Keratinocyte (primary cell): ENCODE measurements around the gene ZBED4. TPM values are rescaled to one million over a fixed set of nuclear protein-coding genes. Genes with fewer than 3 reads are reported as not detected.

ENCODE experiments used
- DNase-seq: peaks from one replicate; pipeline ENCODE4 v3.0.0-alpha.2; 2011; ENCODE audit warnings: low read depth, missing footprints, low spot score
- FAIRE-seq: peaks from 2 replicates; lab custom pipeline; 2011; peaks lifted over from hg19 to GRCh38; lab: Jason Lieb, UNC
- H2AFZ ChIP-seq: 2 replicates; pipeline ENCODE4 v1.6.0; 2012; ENCODE audit warnings: low read length, control low read depth, inconsistent platforms; ENCODE audit not compliant: control insufficient read depth
- H3K27ac ChIP-seq: 2 replicates; pipeline ENCODE4 v1.5.1; 2011; ENCODE audit warnings: low read length; ENCODE audit not compliant: control insufficient read depth, insufficient read depth
- H3K27me3 ChIP-seq: 3 replicates; pipeline ENCODE4 v1.6.0; 2011; ENCODE audit warnings: low read length; ENCODE audit not compliant: control insufficient read depth, insufficient read depth; ENCODE audit errors: extremely low read depth
- H3K36me3 ChIP-seq, 2 experiments: 2 replicates in 1 of 2; 3 replicates in 1 of 2; pipeline ENCODE4 v1.5.1; 2011; ENCODE audit warnings: low read length in 2 of 2, mild to moderate bottlenecking in 1 of 2; ENCODE audit not compliant: control insufficient read depth in 2 of 2, insufficient read depth in 2 of 2; ENCODE audit errors: extremely low read depth in 1 of 2
- H3K4me1 ChIP-seq: 3 replicates; pipeline ENCODE4 v1.5.1; 2011; ENCODE audit warnings: low read length; ENCODE audit not compliant: control insufficient read depth, insufficient read depth; ENCODE audit errors: extremely low read depth
- H3K4me2 ChIP-seq: 3 replicates; pipeline ENCODE4 v1.6.0; 2011; ENCODE audit warnings: low read depth, low read length; ENCODE audit not compliant: control insufficient read depth, insufficient read depth; ENCODE audit errors: extremely low read depth
- H3K4me3 ChIP-seq, 3 experiments: fragments of 200-600 bp in 1 of 3; sonication (generic) in 1 of 3; 2 replicates in 2 of 3; 3 replicates in 1 of 3; pipeline ENCODE4 v1.5.1; 2011 to 2016; ENCODE audit warnings: low read length in 3 of 3, mild to moderate bottlenecking in 3 of 3, control low read depth in 2 of 3, inconsistent platforms in 1 of 3, low read depth in 1 of 3, mixed read lengths in 1 of 3, mixed run types in 1 of 3, moderate library complexity in 1 of 3; ENCODE audit not compliant: control insufficient read depth in 2 of 3, insufficient read depth in 2 of 3; ENCODE audit errors: extremely low read depth in 1 of 3
- H3K79me2 ChIP-seq: 2 replicates; pipeline ENCODE4 v1.6.0; 2012; ENCODE audit warnings: low read length; ENCODE audit not compliant: control insufficient read depth, insufficient read depth
- H3K9ac ChIP-seq: 3 replicates; pipeline ENCODE4 v1.6.0; 2011; ENCODE audit warnings: low read length; ENCODE audit not compliant: control insufficient read depth, insufficient read depth; ENCODE audit errors: extremely low read depth
- H3K9me1 ChIP-seq: 3 replicates; pipeline ENCODE4 v1.6.0; 2011; ENCODE audit warnings: low read length; ENCODE audit not compliant: control insufficient read depth, insufficient read depth; ENCODE audit errors: extremely low read depth
- H3K9me3 ChIP-seq: 2 replicates; pipeline ENCODE4 v1.5.1; 2012; ENCODE audit warnings: low read depth, low read length; ENCODE audit not compliant: control insufficient read depth
- H4K20me1 ChIP-seq: 3 replicates; pipeline ENCODE4 v1.6.0; 2011; ENCODE audit warnings: low read length; ENCODE audit not compliant: control insufficient read depth, insufficient read depth; ENCODE audit errors: extremely low read depth
- CTCF ChIP-seq, 3 experiments: IDR thresholded peaks in 1 of 3; conservative IDR thresholded peaks in 1 of 3; optimal IDR thresholded peaks in 1 of 3; 2 replicates in 2 of 3; 3 replicates in 1 of 3; pipeline versions ENCODE3 to v1.5.1; 2011; ENCODE audit warnings: low read length in 3 of 3, mild to moderate bottlenecking in 3 of 3, moderate library complexity in 2 of 3, control low read depth in 1 of 3, inconsistent platforms in 1 of 3; ENCODE audit not compliant: insufficient read depth in 2 of 3; ENCODE audit errors: extremely low read depth in 1 of 3
- EZH2 ChIP-seq: IDR thresholded peaks from one replicate; pipeline ENCODE4 v1.6.1; 2012; ENCODE audit warnings: inconsistent platforms, mild to moderate bottlenecking, low read length, moderate library complexity
- dilution Hi-C: fragments of 300-500 bp; cut with MboI; formaldehyde crosslinking; loops from one replicate; pipeline ENCODE4 v1.7.0; 2020; ENCODE audit warnings: low sequenced_read_pairs; ENCODE audit not compliant: extremely low pct_ligation_motif_present
- polyA plus RNA-seq, 5 experiments: library from polyadenylated mRNA; depleted of rRNA in 3 of 5; stranded (reverse) in 3 of 5; stranded (forward) in 1 of 5; unstranded in 1 of 5; fragments of >200 nt; gene quantifications; 1 replicate in 1 of 5; 2 replicates in 3 of 5; 3 replicates in 1 of 5; pipeline versions ENCODE4 v1.2.1 to v1.2.3, GENCODE V29; 2011 to 2012; ENCODE audit warnings: missing spikeins in 2 of 5, low read depth in 1 of 5, low replicate concordance in 1 of 5

The ZBED4 gene
- polyA plus RNA-seq, 1 donor (not counting 4 experiments of a cell fraction or from before 2014, with no cell fraction given) = 7.1 TPM

DNA sequence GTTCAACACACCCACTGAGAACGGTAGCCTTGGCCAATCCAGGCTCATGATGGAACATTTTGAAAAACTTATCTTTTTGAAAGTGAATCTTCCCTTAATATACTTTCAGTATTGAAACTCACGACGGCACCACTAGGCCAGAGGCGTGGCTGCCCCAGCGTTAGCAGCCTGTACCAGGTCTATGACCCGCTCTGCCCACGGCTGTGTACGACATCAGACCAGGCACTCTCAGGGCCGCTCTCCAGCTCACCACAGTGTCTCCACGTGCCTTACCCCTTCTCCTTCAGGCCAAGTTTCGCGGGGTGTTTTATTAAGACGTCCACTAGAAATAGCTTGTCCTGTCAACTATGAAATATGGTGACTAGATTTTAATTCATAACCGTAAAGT lies 33.4 kb downstream of the ZBED4 start:
- Histone ChIP-seq H3K9me3 (no peaks in the 10 kb centered on the region), H3K27ac (no peak overlapping the region), H2AFZ (no peak overlapping the region), H3K79me2 (peaks cover 35% of the 10 kb centered on the region), H3K4me2 (no peak overlapping the region), H3K9me1 (no peaks in the 10 kb centered on the region), H3K9ac (no peak overlapping the region), H3K27me3 (no peaks in the 10 kb centered on the region), H3K36me3 (peaks cover 19 to 23% of the 10 kb centered on the region in 2 experiments), H3K4me1 (peaks cover 3% of the 10 kb centered on the region), H3K4me3 (no peak overlapping the region), H4K20me1 (no peaks in the 10 kb centered on the region)
- TF ChIP-seq EZH2 (no peak), CTCF (optimal IDR thresholded peaks at IDR 0.05 in 1 of 3, IDR thresholded peaks at IDR 0.05 in 1 of 3, conservative IDR thresholded peaks at IDR 0.05 in 1 of 3; ENCODE audit: extremely low read depth in 1 of 3, insufficient read depth in 2 of 3, low read length in 3 of 3) (no peak)
- FAIRE-seq = no peak
- no peak for DNase-seq
- dilution Hi-C loops = no loop called here

DNA sequence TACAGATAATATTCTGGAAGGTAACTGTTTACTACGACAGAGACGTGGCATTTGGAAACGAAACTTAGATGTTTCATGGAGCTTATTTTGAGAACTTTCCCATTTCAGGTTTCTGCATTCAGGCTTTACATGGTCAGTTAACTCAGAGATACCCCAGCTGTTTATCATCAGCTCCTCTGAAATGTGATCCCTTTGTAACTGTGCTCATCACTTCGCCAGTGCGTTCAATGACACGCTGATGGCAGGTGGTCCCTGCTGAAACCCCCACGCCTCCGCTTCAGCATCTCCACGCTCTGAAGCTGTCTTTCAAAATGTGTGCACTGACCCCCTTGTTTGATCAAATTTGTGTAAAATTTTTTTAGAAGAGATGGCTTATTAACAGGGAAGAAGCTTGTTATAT lies 34.1 kb downstream of the ZBED4 start:
- DNase-seq = no peak
- dilution Hi-C loops = no loop called here
- H2AFZ ChIP-seq = no peak overlapping the region
- no peak for TF ChIP-seq EZH2
- no peak for TF ChIP-seq CTCF (optimal IDR thresholded peaks at IDR 0.05 in 1 of 3, IDR thresholded peaks at IDR 0.05 in 1 of 3, conservative IDR thresholded peaks at IDR 0.05 in 1 of 3; ENCODE audit: extremely low read depth in 1 of 3, insufficient read depth in 2 of 3, low read length in 3 of 3)
- H3K27ac ChIP-seq = no peak overlapping the region
- no peak for FAIRE-seq
- H4K20me1 ChIP-seq = no peaks in the 10 kb centered on the region
- H3K4me1 ChIP-seq = peaks cover 3% of the 10 kb centered on the region
- H3K79me2 ChIP-seq = peaks cover 29% of the 10 kb centered on the region
- no peak overlapping the region for H3K4me3 ChIP-seq
- H3K9me1 ChIP-seq = no peaks in the 10 kb centered on the region
- no peaks in the 10 kb centered on the region for H3K27me3 ChIP-seq
- H3K4me2 ChIP-seq = no peak overlapping the region
- no peaks in the 10 kb centered on the region for H3K9me3 ChIP-seq
- H3K36me3 ChIP-seq = peaks cover 22 to 29% of the 10 kb centered on the region in 2 experiments
- H3K9ac ChIP-seq = no peak overlapping the region
